Osteocyte (in vitro differentiated cells): ENCODE data around the gene MYOZ1. TPM values are rescaled to one million over a fixed set of nuclear protein-coding genes. Genes with fewer than 3 reads are reported as not detected.
"Not testable (repeated sequence)": the region's sequence is repeated elsewhere in the genome, so short reads cannot be mapped to it uniquely, and the experiment has no call there.

ENCODE experiments used
- DNase-seq: peaks from one replicate; pipeline ENCODE4 v3.0.0; 2021; ENCODE audit warnings: mixed read lengths; ENCODE audit not compliant: unreplicated experiment; ENCODE audit errors: extremely low spot score
- H3K27ac Mint-ChIP-seq: one replicate; pipeline ENCODE4 v1.8.0; 2021; ENCODE audit warnings: mild to moderate bottlenecking, mixed read lengths; ENCODE audit not compliant: unreplicated experiment
- H3K27me3 Mint-ChIP-seq: one replicate; pipeline ENCODE4 v1.8.0; 2021; ENCODE audit warnings: mixed read lengths; ENCODE audit not compliant: unreplicated experiment
- H3K36me3 Mint-ChIP-seq: one replicate; pipeline ENCODE4 v1.8.0; 2021; ENCODE audit warnings: mixed read lengths; ENCODE audit not compliant: unreplicated experiment
- H3K4me1 Mint-ChIP-seq: one replicate; pipeline ENCODE4 v1.8.0; 2021; ENCODE audit warnings: mixed read lengths; ENCODE audit not compliant: unreplicated experiment
- H3K4me3 Mint-ChIP-seq: one replicate; pipeline ENCODE4 v1.8.0; 2021; ENCODE audit warnings: mild to moderate bottlenecking, moderate library complexity, mixed read lengths; ENCODE audit not compliant: unreplicated experiment
- H3K9me3 Mint-ChIP-seq: one replicate; pipeline ENCODE4 v1.8.0; 2021; ENCODE audit warnings: mixed read lengths; ENCODE audit not compliant: unreplicated experiment
- CTCF ChIP-seq: fragments of 200-600 bp; sonication (generic); IDR thresholded peaks from 2 replicates; pipeline ENCODE4 v1.5.0; 2021; ENCODE audit warnings: antibody characterized with exemption, mild to moderate bottlenecking, moderate library complexity
- total RNA-seq: library from RNA; stranded (reverse); gene quantifications from 2 replicates; pipeline ENCODE4 v1.2.1, GENCODE V29; 2021

MYOZ1 gene
- total RNA-seq, 1 donor from 2014 or later = 0.59 TPM

- H3K4me3 Mint-ChIP-seq, H3K9me3 Mint-ChIP-seq, H3K27ac Mint-ChIP-seq, H3K36me3 Mint-ChIP-seq, H3K27me3 Mint-ChIP-seq, DNase-seq: not testable (repeated sequence)
- H3K4me1 Mint-ChIP-seq = peaks cover 17% of the 10 kb centered on the region
These were observed 21.4 kb upstream of the MYOZ1 start for GRCh38 chr10:73662705-73663104.

- Mint-ChIP-seq H3K4me3 (no peak within 1 kb of the TSS), H3K27ac (no peak within 1 kb of the TSS), H3K9me3 (no peaks in the 10 kb centered on the region), H3K36me3 (no peaks in the 10 kb centered on the region), H3K27me3 (no peaks in the 10 kb centered on the region), H3K4me1 (peaks cover 10% of the 10 kb centered on the region)
- no peak for DNase-seq
- no peak for TF ChIP-seq CTCF
These were observed 14.7 kb upstream of the MYOZ1 start, which contains the start of gene SYNPO2L for GRCh38 chr10:73655990-73656298. Gene SYNPO2L, minus strand, starts transcription at chr10:73656029. Its CDS starts 107 bp downstream, at chr10:73655922.

- no peaks in the 10 kb centered on the region for H3K9me3 Mint-ChIP-seq
- TF ChIP-seq CTCF = no peak
- H3K27me3 Mint-ChIP-seq = no peaks in the 10 kb centered on the region
- H3K4me1 Mint-ChIP-seq = peaks cover 6% of the 10 kb centered on the region
- DNase-seq = no peak
- H3K4me3 Mint-ChIP-seq = no peak overlapping the region
- H3K27ac Mint-ChIP-seq = no peak overlapping the region
- no peaks in the 10 kb centered on the region for H3K36me3 Mint-ChIP-seq
These were observed 14.1 kb upstream of the MYOZ1 start for GRCh38 chr10:73655257-73655989.

GRCh38 chr10:73653701-73654100, 12.4 kb upstream of the MYOZ1 start:
- TF ChIP-seq CTCF = no peak
- H3K4me1 Mint-ChIP-seq = no peaks in the 10 kb centered on the region
- H3K27me3 Mint-ChIP-seq = no peaks in the 10 kb centered on the region
- H3K36me3 Mint-ChIP-seq = no peaks in the 10 kb centered on the region
- no peak for DNase-seq
- H3K9me3 Mint-ChIP-seq = no peaks in the 10 kb centered on the region
- no peak overlapping the region for H3K4me3 Mint-ChIP-seq
- no peak overlapping the region for H3K27ac Mint-ChIP-seq

- no peak for DNase-seq
- no peaks in the 10 kb centered on the region for H3K9me3 Mint-ChIP-seq
- TF ChIP-seq CTCF = no peak
- H3K4me3 Mint-ChIP-seq = no peak overlapping the region
- no peaks in the 10 kb centered on the region for H3K4me1 Mint-ChIP-seq
- no peaks in the 10 kb centered on the region for H3K36me3 Mint-ChIP-seq
- no peaks in the 10 kb centered on the region for H3K27me3 Mint-ChIP-seq
- no peak overlapping the region for H3K27ac Mint-ChIP-seq
These were observed 11.9 kb upstream of the MYOZ1 start for GRCh38 chr10:73653195-73653594.
